GM13977 (cell line): ENCODE results near the gene GPHN.
A peak's percentile ranks its signal among the peaks of the same experiment; 100 is the strongest.

Experiments used
- DNase-seq: peaks from one replicate; pipeline ENCODE4 v3.0.0; 2012; ENCODE audit warnings: low spot score
- CTCF ChIP-seq: IDR thresholded peaks from 2 replicates; pipeline ENCODE4 v1.5.1; 2012; ENCODE audit warnings: mild to moderate bottlenecking, control low read depth; ENCODE audit not compliant: insufficient read depth; ENCODE audit errors: extremely low read depth, missing control alignments
- in situ Hi-C: fragments of 300-500 bp; cut with MboI; formaldehyde crosslinking; loops from one replicate; pipeline ENCODE4 v1.12.0; 2022; ENCODE audit warnings: low sequenced_read_pairs, low pct_unique_long_range_greater_than_20kb, mixed read lengths, inconsistent platforms; ENCODE audit not compliant: unreplicated experiment

The GPHN gene

DNA sequence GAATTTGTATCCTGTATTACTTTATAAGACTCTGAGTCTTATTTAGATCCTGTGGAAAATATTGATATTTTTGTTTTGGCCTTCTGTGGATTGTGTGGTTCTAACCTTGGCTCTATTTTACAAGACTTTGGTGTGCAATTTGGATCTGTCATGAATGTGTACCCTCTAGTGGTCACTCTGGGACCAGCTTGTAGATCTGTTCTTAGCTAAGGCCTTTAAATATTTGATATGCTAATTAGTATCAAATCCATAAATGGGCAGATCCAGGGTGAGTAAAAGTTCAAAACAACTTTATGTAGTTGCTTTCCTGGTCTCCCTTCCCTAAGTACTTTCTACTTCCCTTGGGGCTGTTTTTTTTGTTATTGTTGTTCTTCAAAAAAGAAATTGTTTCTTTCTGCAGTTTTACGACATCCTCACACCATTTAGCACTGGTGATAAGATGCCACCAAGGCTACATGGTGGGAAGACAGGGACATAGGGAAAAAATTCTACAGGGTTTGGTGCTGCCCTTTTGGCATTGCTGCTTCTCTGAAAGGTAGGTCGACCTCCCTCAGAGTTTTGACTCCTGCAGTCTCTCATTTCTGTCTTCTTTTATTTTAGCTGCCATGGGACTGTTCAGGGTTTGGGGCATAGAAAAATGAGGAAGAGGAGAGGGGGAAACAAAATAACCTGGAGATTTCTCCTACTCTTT, 238.5 kb downstream of the GPHN start:
- DNase-seq = peak; percentile 10
- in situ Hi-C loops = no loop called here
- TF ChIP-seq CTCF = peak; percentile 36

DNA sequence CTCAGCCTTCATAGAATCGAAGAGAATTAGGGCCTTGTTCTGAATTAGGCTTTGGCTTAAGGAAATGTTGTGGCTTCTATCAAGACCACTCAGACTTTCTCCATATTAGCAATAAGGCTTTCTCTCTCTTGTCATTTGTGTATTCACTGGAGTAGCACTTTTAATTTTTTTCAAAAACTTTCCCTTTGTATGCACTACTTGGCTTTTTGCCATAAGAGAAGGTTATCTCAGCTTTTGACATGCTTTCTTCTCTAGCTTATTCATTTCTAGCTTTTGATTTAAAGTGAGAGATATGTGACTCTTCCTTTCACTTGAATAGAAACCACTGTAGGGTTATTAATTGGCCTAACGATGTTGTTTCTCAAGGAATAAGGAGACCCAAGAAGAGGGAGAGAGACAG, 244.2 kb downstream of the GPHN start:
- in situ Hi-C loops = no loop called here
- no peak for TF ChIP-seq CTCF
- no peak for DNase-seq

DNA sequence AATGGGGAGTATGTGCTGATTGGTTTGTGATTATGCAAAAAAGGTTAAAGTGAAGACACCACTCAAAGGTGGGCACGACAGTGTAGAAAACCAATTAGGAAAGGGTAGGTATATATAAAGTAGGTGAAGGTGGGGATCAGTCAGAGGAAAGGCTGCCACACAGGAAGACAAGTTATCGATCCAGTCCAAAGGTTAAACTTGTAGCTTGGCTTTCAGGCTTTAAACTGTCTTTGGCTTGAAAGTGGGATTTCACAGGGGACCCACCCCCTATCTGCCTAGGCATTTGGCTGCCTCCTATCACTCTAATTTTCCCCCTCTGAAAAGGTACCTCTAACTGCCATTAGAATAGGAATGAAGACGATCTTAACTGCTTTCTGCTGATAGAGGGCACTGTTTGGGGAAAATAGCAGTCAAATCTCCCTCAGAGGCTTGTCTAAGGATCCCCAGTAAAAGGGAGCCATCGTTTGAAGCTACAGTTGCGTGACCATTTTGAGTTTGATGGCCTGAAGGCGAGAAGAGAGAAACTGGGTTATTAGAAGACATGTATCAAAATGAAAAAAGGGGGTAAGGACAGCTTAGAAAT, 250.2 kb downstream of the GPHN start:
- no peak for DNase-seq
- in situ Hi-C loops = no loop called here
- TF ChIP-seq CTCF = no peak

- no peak for TF ChIP-seq CTCF
- in situ Hi-C loops = no loop called here
- DNase-seq = no peak
Observed at GRCh38 chr14:66772146-66772545, 264.2 kb downstream of the GPHN start.

DNA sequence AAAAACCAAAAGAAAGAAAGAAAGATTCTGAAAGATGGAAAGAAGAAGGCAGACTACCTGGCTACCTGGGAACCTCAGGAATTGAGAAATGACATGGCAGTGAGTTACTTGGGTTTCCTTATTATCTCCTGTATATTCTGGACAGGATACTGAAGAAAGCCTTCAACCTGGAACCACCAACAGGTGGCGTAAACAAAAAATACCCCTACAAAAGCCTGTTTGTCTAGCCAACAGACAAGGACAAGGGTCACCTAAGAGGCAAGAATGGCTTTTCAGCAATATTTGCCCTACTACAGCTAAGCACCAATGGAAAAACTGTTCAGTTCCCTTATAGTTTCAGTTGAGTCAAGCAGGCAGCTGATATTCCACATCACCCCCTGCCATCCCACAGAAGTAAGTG, 274.9 kb downstream of the GPHN start:
- no peak for DNase-seq
- TF ChIP-seq CTCF = no peak
- in situ Hi-C loops = no loop called here

- in situ Hi-C loops = no loop called here
- TF ChIP-seq CTCF = no peak
- no peak for DNase-seq
Observed at GRCh38 chr14:66790101-66790500, 282.2 kb downstream of the GPHN start.
